H9 (cell line): ENCODE measurements around the gene SNRPD1. TPM values are rescaled to one million over a fixed set of nuclear protein-coding genes. Genes with fewer than 3 reads are reported as not detected.
A peak's percentile ranks its signal among the peaks of the same experiment; 100 is the strongest.

Experiments used
- DNase-seq: peaks from one replicate; pipeline ENCODE4 v3.0.0-alpha.2; 2017
- H2AFZ ChIP-seq: one replicate; pipeline ENCODE4 v1.6.1; 2013; ENCODE audit warnings: mild to moderate bottlenecking, low read length, control low read depth, moderate library complexity
- H2AK5ac ChIP-seq: 2 replicates; pipeline ENCODE4 v1.6.1; 2013; ENCODE audit warnings: low read length, control low read depth, mixed read lengths; ENCODE audit not compliant: insufficient read length
- H2BK120ac ChIP-seq: one replicate; pipeline ENCODE4 v1.6.1; 2013; ENCODE audit warnings: low read depth, mild to moderate bottlenecking, low read length, control low read depth, inconsistent platforms; ENCODE audit not compliant: poor library complexity, severe bottlenecking
- H2BK12ac ChIP-seq: 2 replicates; pipeline ENCODE4 v1.6.1; 2013; ENCODE audit warnings: low read length, control low read depth, mixed read lengths, low read depth; ENCODE audit not compliant: insufficient read length
- H2BK15ac ChIP-seq: 2 replicates; pipeline ENCODE4 v1.6.1; 2013; ENCODE audit warnings: low read depth, low read length, control low read depth
- H2BK20ac ChIP-seq: one replicate; pipeline ENCODE4 v1.6.1; 2013; ENCODE audit warnings: low read depth, mild to moderate bottlenecking, low read length, control low read depth, inconsistent platforms; ENCODE audit not compliant: poor library complexity, severe bottlenecking
- H2BK5ac ChIP-seq: 2 replicates; pipeline ENCODE4 v1.6.1; 2013; ENCODE audit warnings: low read length, control low read depth, mixed read lengths; ENCODE audit not compliant: insufficient read length
- H3K14ac ChIP-seq: 2 replicates; pipeline ENCODE4 v1.6.1; 2013; ENCODE audit warnings: low read length, control low read depth; ENCODE audit not compliant: insufficient read depth
- H3K18ac ChIP-seq: 2 replicates; pipeline ENCODE4 v1.6.1; 2013; ENCODE audit warnings: low read depth, mild to moderate bottlenecking, mixed read lengths, low read length, control low read depth; ENCODE audit not compliant: insufficient read length
- H3K23ac ChIP-seq: 2 replicates; pipeline ENCODE4 v1.6.1; 2013; ENCODE audit warnings: low read length, control low read depth, mixed read lengths, low read depth; ENCODE audit not compliant: insufficient read length
- H3K23me2 ChIP-seq: 2 replicates; pipeline ENCODE4 v1.6.1; 2013; ENCODE audit warnings: low read depth, mild to moderate bottlenecking, mixed read lengths, low read length, control low read depth; ENCODE audit not compliant: insufficient read length, poor library complexity, severe bottlenecking
- H3K27ac ChIP-seq: 2 replicates; pipeline ENCODE4 v1.5.1; 2013; ENCODE audit warnings: low read length, control low read depth, mixed read lengths, low read depth; ENCODE audit not compliant: insufficient read length
- H3K27me3 ChIP-seq: 2 replicates; pipeline ENCODE4 v1.6.1; 2013; ENCODE audit warnings: low read length, control low read depth, inconsistent platforms; ENCODE audit not compliant: insufficient read depth
- H3K4ac ChIP-seq: 2 replicates; pipeline ENCODE4 v1.6.1; 2013; ENCODE audit warnings: low read depth, mild to moderate bottlenecking, control low read depth, inconsistent platforms, low read length, moderate library complexity
- H3K4me1 ChIP-seq: 2 replicates; pipeline ENCODE4 v1.6.1; 2013; ENCODE audit warnings: low read length, control low read depth, inconsistent platforms; ENCODE audit not compliant: insufficient read depth
- H3K4me2 ChIP-seq: 2 replicates; pipeline ENCODE4 v1.6.1; 2013; ENCODE audit warnings: low read length, control low read depth, mixed read lengths; ENCODE audit not compliant: insufficient read length, insufficient read depth
- H3K56ac ChIP-seq: 2 replicates; pipeline ENCODE4 v1.6.1; 2013; ENCODE audit warnings: low read depth, mild to moderate bottlenecking, mixed read lengths, low read length, control low read depth; ENCODE audit not compliant: insufficient read length
- H3K79me1 ChIP-seq: 2 replicates; pipeline ENCODE4 v1.6.1; 2013; ENCODE audit warnings: low read depth, mild to moderate bottlenecking, moderate library complexity, low read length, control low read depth, inconsistent platforms; ENCODE audit not compliant: insufficient read depth, poor library complexity, severe bottlenecking
- H3K79me2 ChIP-seq: 2 replicates; pipeline ENCODE4 v1.6.1; 2013; ENCODE audit warnings: low read length, control low read depth, inconsistent platforms; ENCODE audit not compliant: insufficient read depth
- H3K9ac ChIP-seq: 2 replicates; pipeline ENCODE4 v1.6.1; 2013; ENCODE audit warnings: low read length, control low read depth, mixed read lengths; ENCODE audit not compliant: insufficient read length; ENCODE audit errors: extremely low read depth
- H3K9me3 ChIP-seq: one replicate; pipeline ENCODE4 v1.6.1; 2013; ENCODE audit warnings: low read depth, low read length, inconsistent platforms; ENCODE audit not compliant: control insufficient read depth
- H3T11ph ChIP-seq: one replicate; pipeline ENCODE4 v1.6.1; 2013; ENCODE audit warnings: mild to moderate bottlenecking, low read length, control low read depth, inconsistent platforms
- H4K20me1 ChIP-seq: one replicate; pipeline ENCODE4 v1.6.1; 2013; ENCODE audit not compliant: control insufficient read depth, insufficient read length, insufficient read depth
- H4K5ac ChIP-seq: 2 replicates; pipeline ENCODE4 v1.6.1; 2013; ENCODE audit warnings: low read depth, mild to moderate bottlenecking, mixed read lengths, low read length, control low read depth; ENCODE audit not compliant: insufficient read length
- H4K8ac ChIP-seq: replicated peaks from 2 replicates; pipeline ENCODE4 v1.6.1; 2013; ENCODE audit warnings: low read length, control low read depth, mixed read lengths, low read depth; ENCODE audit not compliant: insufficient read length
- H4K91ac ChIP-seq: 2 replicates; pipeline ENCODE4 v1.6.1; 2013; ENCODE audit warnings: low read depth, mild to moderate bottlenecking, moderate library complexity, mixed read lengths, low read length, control low read depth; ENCODE audit not compliant: insufficient read length
- H3K27ac Mint-ChIP-seq, 3 experiments: 2 replicates in 2 of 3; 3 replicates in 1 of 3; pipeline ENCODE4 v1.8.0; 2020 to 2021; ENCODE audit warnings: mixed read lengths in 3 of 3, mild to moderate bottlenecking in 1 of 3, moderate library complexity in 1 of 3
- H3K27me3 Mint-ChIP-seq: 2 replicates; pipeline ENCODE4 v1.8.0; 2021; ENCODE audit warnings: low read depth, mild to moderate bottlenecking, moderate library complexity, mixed read lengths
- H3K36me3 Mint-ChIP-seq, 3 experiments: 2 replicates in 2 of 3; 3 replicates in 1 of 3; pipeline ENCODE4 v1.8.0; 2020 to 2021; ENCODE audit warnings: low read depth in 3 of 3, mixed read lengths in 3 of 3; ENCODE audit not compliant: insufficient read depth in 1 of 3
- H3K4me1 Mint-ChIP-seq, 2 experiments: 2 replicates each; pipeline ENCODE4 v1.8.0; 2020; ENCODE audit warnings: mixed read lengths in 2 of 2
- H3K4me3 Mint-ChIP-seq, 2 experiments: 2 replicates in 1 of 2; 3 replicates in 1 of 2; pipeline ENCODE4 v1.8.0; 2020 to 2021; ENCODE audit warnings: mild to moderate bottlenecking in 2 of 2, mixed read lengths in 2 of 2, moderate library complexity in 1 of 2
- H3K9me3 Mint-ChIP-seq, 2 experiments: 2 replicates in 1 of 2; 3 replicates in 1 of 2; pipeline ENCODE4 v1.8.0; 2020; ENCODE audit warnings: mild to moderate bottlenecking in 2 of 2, mixed read lengths in 2 of 2, moderate library complexity in 1 of 2
- WGBS: extraction: QIAGEN DNeasy Blood & Tissue Kit; methylation state at CpG from one replicate; pipeline ENCODE4 v1.1.7; 2013; ENCODE audit warnings: missing lambda C conversion rate, low lambda C conversion rate, mixed read lengths; ENCODE audit not compliant: insufficient read length; ENCODE audit errors: extremely low coverage; 5-methylcytosine and 5-hydroxymethylcytosine counted together
- total RNA-seq: library from RNA; stranded (reverse); gene quantifications from 2 replicates; pipeline ENCODE4 v1.2.1, GENCODE V29; 2021
- TF ChIP-seq, protein P1 (sequence below): fragments of 200-600 bp; sonication (generic); conservative IDR thresholded peaks from 3 replicates; pipeline ENCODE4 v1.8.0; 2021; ENCODE audit warnings: antibody characterized with exemption, mild to moderate bottlenecking

SNRPD1 gene
- total RNA-seq, 1 experiment from 2014 or later = 178 TPM

DNA sequence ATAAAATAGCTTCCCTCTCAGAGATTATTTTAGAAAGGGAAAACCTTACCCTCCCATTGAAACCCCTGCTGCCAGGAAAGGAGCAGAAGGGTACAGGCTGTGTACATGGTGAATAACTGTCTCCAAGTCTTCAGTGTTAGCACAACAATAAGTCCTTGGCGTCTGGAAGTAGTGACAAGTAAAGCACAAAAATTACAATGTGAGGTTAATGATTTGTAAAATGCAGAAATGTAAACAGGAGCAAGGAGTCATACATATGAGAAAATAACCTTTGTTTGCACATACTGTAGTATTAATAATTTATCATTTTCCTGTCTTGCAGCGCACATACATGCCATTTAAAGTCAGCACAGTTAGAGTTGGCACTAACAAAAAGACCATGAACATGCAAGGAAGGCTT is 52.0 kb downstream of the SNRPD1 start:
- no peak overlapping the region for H3K18ac ChIP-seq
- H2AK5ac ChIP-seq = no peak overlapping the region
- no peak overlapping the region for H3K9ac ChIP-seq
- Mint-ChIP-seq H3K27me3 (no peaks in the 10 kb centered on the region), H3K4me3 (no peak overlapping the region), H3K4me1 (0 out of 4 replicates have a peak, but pooled peaks cover under 1 to 3% of the 10 kb centered on the region in 2 experiments), H3K9me3 (no peaks in the 10 kb centered on the region), H3K27ac (peak overlapping the region in 1 of 3 experiments; percentile 53; a peak in 1 of 7 replicates), H3K36me3 (peaks cover 0 to 13% (median 4%) of the 10 kb centered on the region in 3 experiments; a peak in 2 of 7 replicates)
- no peak overlapping the region for H4K91ac ChIP-seq
- no peak overlapping the region for H4K8ac ChIP-seq
- H3K14ac ChIP-seq = no peak overlapping the region
- H2AFZ ChIP-seq = no peak overlapping the region
- H3K79me2 ChIP-seq = no peaks in the 10 kb centered on the region
- whole genome bisulfite sequencing = no CpG with 5 or more reads among the region's 2 CpGs
- H3K4me2 ChIP-seq = no peak overlapping the region
- H3K79me1 ChIP-seq = no peaks in the 10 kb centered on the region
- no peak overlapping the region for H3T11ph ChIP-seq
- no peak overlapping the region for H2BK20ac ChIP-seq
- H2BK120ac ChIP-seq = no peak overlapping the region
- H2BK12ac ChIP-seq = no peak overlapping the region
- no peak overlapping the region for H2BK5ac ChIP-seq
- no peak for DNase-seq
- no peaks in the 10 kb centered on the region for H3K23me2 ChIP-seq
- no peaks in the 10 kb centered on the region for H4K20me1 ChIP-seq
- no peaks in the 10 kb centered on the region for H3K4me1 ChIP-seq
- no peak overlapping the region for H3K27ac ChIP-seq
- H3K9me3 ChIP-seq = no peaks in the 10 kb centered on the region
- TF ChIP-seq, protein P1, sequence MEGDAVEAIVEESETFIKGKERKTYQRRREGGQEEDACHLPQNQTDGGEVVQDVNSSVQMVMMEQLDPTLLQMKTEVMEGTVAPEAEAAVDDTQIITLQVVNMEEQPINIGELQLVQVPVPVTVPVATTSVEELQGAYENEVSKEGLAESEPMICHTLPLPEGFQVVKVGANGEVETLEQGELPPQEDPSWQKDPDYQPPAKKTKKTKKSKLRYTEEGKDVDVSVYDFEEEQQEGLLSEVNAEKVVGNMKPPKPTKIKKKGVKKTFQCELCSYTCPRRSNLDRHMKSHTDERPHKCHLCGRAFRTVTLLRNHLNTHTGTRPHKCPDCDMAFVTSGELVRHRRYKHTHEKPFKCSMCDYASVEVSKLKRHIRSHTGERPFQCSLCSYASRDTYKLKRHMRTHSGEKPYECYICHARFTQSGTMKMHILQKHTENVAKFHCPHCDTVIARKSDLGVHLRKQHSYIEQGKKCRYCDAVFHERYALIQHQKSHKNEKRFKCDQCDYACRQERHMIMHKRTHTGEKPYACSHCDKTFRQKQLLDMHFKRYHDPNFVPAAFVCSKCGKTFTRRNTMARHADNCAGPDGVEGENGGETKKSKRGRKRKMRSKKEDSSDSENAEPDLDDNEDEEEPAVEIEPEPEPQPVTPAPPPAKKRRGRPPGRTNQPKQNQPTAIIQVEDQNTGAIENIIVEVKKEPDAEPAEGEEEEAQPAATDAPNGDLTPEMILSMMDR = no peak
- no peak overlapping the region for H2BK15ac ChIP-seq
- no peaks in the 10 kb centered on the region for H3K27me3 ChIP-seq
- no peak overlapping the region for H4K5ac ChIP-seq
- no peak overlapping the region for H3K23ac ChIP-seq
- no peak overlapping the region for H3K4ac ChIP-seq
- H3K56ac ChIP-seq = no peak overlapping the region
